ENCODE data around the gene CCDC54. TPM values are rescaled to one million over a fixed set of nuclear protein-coding genes. Genes with fewer than 3 reads are reported as not detected.

CCDC54 gene
- total and polyA plus RNA-seq, 2 of the 8 experiments (the other 6 are each of a cell fraction or from before 2014, with no cell fraction given), result not detected

Other genes with a start within 250 kb of the CCDC54 start
- gene BBX, start 145.5 kb downstream of the CCDC54 start, total RNA-seq (2021; fragmentation: NEBNext Ultra II Directional; extraction: Animal tissue kit (Norgen Biotek cat#: 25700)), result 37.2 and 42.5 TPM in 2 replicates
- 7.1 and 11.0 TPM in 2 replicates for gene BBX, start 145.5 kb downstream of the CCDC54 start, polyA plus RNA-seq (2011; rRNA removed)